H1 (cell line): ENCODE data around the gene WDR43. TPM values are rescaled to one million over a fixed set of nuclear protein-coding genes. Genes with fewer than 3 reads are reported as not detected.

Source experiments
- CTCF ChIA-PET: fragments of 300-600 bp; sonication (Branson Sonifier 250); formaldehyde crosslinking; loops from one replicate; lab custom pipeline; 2021; ENCODE audit not compliant: partially characterized antibody; lab: Charles Lee
- POLR2A ChIA-PET: fragments of 300-600 bp; sonication (Branson Sonifier 250); formaldehyde crosslinking; loops from one replicate; lab custom pipeline; 2021; ENCODE audit warnings: inconsistent platforms; ENCODE audit not compliant: partially characterized antibody; lab: Charles Lee
- DNase-seq, 2 experiments: peaks; one replicate each; pipeline versions ENCODE4 v3.0.0 to v3.0.0-alpha.2; 2010 to 2022; ENCODE audit warnings: low spot score in 2 of 2, low read depth in 1 of 2, mixed read lengths in 1 of 2
- FAIRE-seq: peaks from 2 replicates; lab custom pipeline; 2011; peaks lifted over from hg19 to GRCh38; lab: Jason Lieb, UNC
- H2AFZ ChIP-seq: 2 replicates; pipeline ENCODE4 v1.8.1; 2012; ENCODE audit warnings: low read length, inconsistent platforms
- H2AK5ac ChIP-seq: 2 replicates; pipeline ENCODE4 v1.6.1; 2013; ENCODE audit warnings: low read depth, low read length
- H2BK120ac ChIP-seq: replicated peaks from 2 replicates; pipeline ENCODE3; 2013; ENCODE audit warnings: low read depth, low read length, inconsistent platforms
- H2BK12ac ChIP-seq: 2 replicates; pipeline ENCODE4 v1.6.1; 2013; ENCODE audit warnings: low read depth, low read length
- H2BK15ac ChIP-seq: 2 replicates; pipeline ENCODE4 v1.6.1; 2013; ENCODE audit warnings: low read length
- H2BK20ac ChIP-seq: 2 replicates; pipeline ENCODE4 v1.6.1; 2013; ENCODE audit warnings: low read length
- H2BK5ac ChIP-seq: 2 replicates; pipeline ENCODE4 v1.6.1; 2013; ENCODE audit warnings: low read depth, low read length
- H3K14ac ChIP-seq: 2 replicates; pipeline ENCODE4 v1.6.1; 2013; ENCODE audit warnings: inconsistent platforms; ENCODE audit not compliant: insufficient read length
- H3K18ac ChIP-seq: 2 replicates; pipeline ENCODE4 v1.6.1; 2013; ENCODE audit warnings: low read length; ENCODE audit errors: extremely low read depth
- H3K23ac ChIP-seq: 2 replicates; pipeline ENCODE4 v1.6.1; 2013; ENCODE audit warnings: inconsistent platforms; ENCODE audit not compliant: insufficient read length
- H3K23me2 ChIP-seq: 2 replicates; pipeline ENCODE4 v1.6.1; 2013; ENCODE audit warnings: low read depth, low read length
- H3K27ac ChIP-seq: 2 replicates; pipeline ENCODE4 v1.6.1; 2011; ENCODE audit warnings: low read depth, low read length, inconsistent platforms
- H3K27me3 ChIP-seq, 4 experiments: replicated peaks in 1 of 4; 1 replicate in 1 of 4; 2 replicates in 3 of 4; pipeline versions ENCODE4 v1.6.1 to v1.8.1; 2011 to 2013; ENCODE audit warnings: low read length in 3 of 4, mild to moderate bottlenecking in 3 of 4, inconsistent platforms in 2 of 4, mixed read lengths in 2 of 4, moderate library complexity in 1 of 4; ENCODE audit not compliant: control insufficient read depth in 3 of 4, insufficient read depth in 3 of 4; ENCODE audit errors: extremely low read depth in 1 of 4
- H3K36me3 ChIP-seq, 4 experiments: 2 replicates each; pipeline versions ENCODE4 v1.6.1 to v1.8.1; 2011 to 2013; ENCODE audit warnings: mild to moderate bottlenecking in 4 of 4, low read length in 3 of 4, moderate library complexity in 2 of 4, control low read depth in 1 of 4, inconsistent platforms in 1 of 4; ENCODE audit not compliant: insufficient read depth in 4 of 4, control insufficient read depth in 2 of 4
- H3K4ac ChIP-seq: replicated peaks from 2 replicates; pipeline ENCODE3; 2013; ENCODE audit warnings: low read length, low read depth, mixed read lengths, inconsistent platforms; ENCODE audit not compliant: insufficient read length
- H3K4me1 ChIP-seq, 4 experiments: replicated peaks in 1 of 4; 1 replicate in 1 of 4; 2 replicates in 3 of 4; pipeline versions ENCODE4 v1.6.1 to v1.8.1; 2011 to 2013; ENCODE audit warnings: low read length in 3 of 4, inconsistent platforms in 2 of 4, mixed read lengths in 1 of 4; ENCODE audit not compliant: insufficient read depth in 4 of 4, control insufficient read depth in 3 of 4
- H3K4me2 ChIP-seq, 2 experiments: 2 replicates each; pipeline versions ENCODE4 v1.6.1 to v1.8.1; 2011 to 2013; ENCODE audit warnings: low read depth in 2 of 2, low read length in 2 of 2, control low read depth in 1 of 2, inconsistent platforms in 1 of 2, mild to moderate bottlenecking in 1 of 2; ENCODE audit not compliant: insufficient read depth in 1 of 2
- H3K4me3 ChIP-seq, 4 experiments: fragments of 200-600, 300-600 bp in 1 of 4; sonication (generic), shearing (Covaris generic), sonication (Bioruptor Twin) in 1 of 4; 2 replicates each; pipeline versions ENCODE4 v1.5.1 to v1.8.1; 2011 to 2016; ENCODE audit warnings: low read length in 4 of 4, low read depth in 3 of 4, control low read depth in 2 of 4, inconsistent platforms in 2 of 4, mild to moderate bottlenecking in 2 of 4, mixed read lengths in 1 of 4, moderate library complexity in 1 of 4; ENCODE audit not compliant: insufficient read depth in 2 of 4; ENCODE audit errors: extremely low read depth in 1 of 4
- H3K56ac ChIP-seq: replicated peaks from 2 replicates; pipeline ENCODE3; 2013; ENCODE audit warnings: low read depth, mild to moderate bottlenecking, mixed read lengths, low read length, inconsistent platforms; ENCODE audit not compliant: insufficient read length
- H3K79me1 ChIP-seq: 2 replicates; pipeline ENCODE4 v1.6.1; 2013; ENCODE audit warnings: low read depth, low read length, control low read depth
- H3K79me2 ChIP-seq, 2 experiments: 2 replicates each; pipeline versions ENCODE4 v1.6.1 to v1.8.1; 2012 to 2013; ENCODE audit warnings: low read length in 2 of 2, mild to moderate bottlenecking in 2 of 2, inconsistent platforms in 1 of 2; ENCODE audit not compliant: insufficient read depth in 2 of 2, control insufficient read depth in 1 of 2
- H3K9ac ChIP-seq, 4 experiments: replicated peaks in 1 of 4; 1 replicate in 1 of 4; 2 replicates in 3 of 4; pipeline versions ENCODE4 v1.6.1 to v1.8.1; 2011 to 2013; ENCODE audit warnings: low read depth in 3 of 4, low read length in 3 of 4, control low read depth in 2 of 4, mild to moderate bottlenecking in 2 of 4, moderate library complexity in 2 of 4, inconsistent platforms in 1 of 4; ENCODE audit errors: extremely low read depth in 1 of 4
- H3K9me3 ChIP-seq, 2 experiments: 2 replicates each; pipeline versions ENCODE4 v1.6.1 to v1.8.1; 2012 to 2013; ENCODE audit warnings: mild to moderate bottlenecking in 2 of 2, moderate library complexity in 2 of 2, control low read depth in 1 of 2, inconsistent platforms in 1 of 2, low read depth in 1 of 2, low read length in 1 of 2, mixed read lengths in 1 of 2; ENCODE audit not compliant: insufficient read depth in 2 of 2
- H4K20me1 ChIP-seq, 2 experiments: replicated peaks in 1 of 2; 2 replicates each; pipeline versions ENCODE3 to v1.8.1; 2011 to 2013; ENCODE audit warnings: inconsistent platforms in 2 of 2, low read length in 2 of 2, mild to moderate bottlenecking in 1 of 2; ENCODE audit not compliant: insufficient read depth in 2 of 2, control insufficient read depth in 1 of 2
- H4K5ac ChIP-seq: 2 replicates; pipeline ENCODE4 v1.6.1; 2013; ENCODE audit warnings: low read length, low read depth, mixed read lengths, inconsistent platforms; ENCODE audit not compliant: insufficient read length
- H4K8ac ChIP-seq: 2 replicates; pipeline ENCODE4 v1.8.0; 2013; ENCODE audit warnings: mild to moderate bottlenecking, moderate library complexity, low read length, inconsistent platforms; ENCODE audit not compliant: insufficient read depth; ENCODE audit errors: extremely low read depth
- H4K91ac ChIP-seq: replicated peaks from 2 replicates; pipeline ENCODE3; 2013; ENCODE audit warnings: low read length, mixed read lengths, inconsistent platforms; ENCODE audit not compliant: insufficient read length
- CBX8 ChIP-seq: fragments of 300-800, 300-1000 bp; sonication (generic); IDR thresholded peaks from 2 replicates; pipeline ENCODE4 v1.7.1; 2016; ENCODE audit warnings: low read depth, low read length, borderline replicate concordance
- CTCF ChIP-seq, 3 experiments: IDR thresholded peaks; 1 replicate in 2 of 3; 2 replicates in 1 of 3; pipeline versions ENCODE4 v1.5.1 to v1.6.1; 2011; ENCODE audit warnings: low read length in 3 of 3, mild to moderate bottlenecking in 3 of 3, inconsistent platforms in 2 of 3, low read depth in 1 of 3, moderate library complexity in 1 of 3; ENCODE audit not compliant: insufficient read depth in 1 of 3; ENCODE audit errors: control extremely low read depth in 1 of 3
- EP300 ChIP-seq, 2 experiments: IDR thresholded peaks; 1 replicate in 1 of 2; 2 replicates in 1 of 2; pipeline ENCODE4 v1.6.1; 2011 to 2012; ENCODE audit warnings: low read depth in 2 of 2, low read length in 2 of 2, mild to moderate bottlenecking in 2 of 2, borderline replicate concordance in 1 of 2, inconsistent platforms in 1 of 2, moderate library complexity in 1 of 2
- FOSL1 ChIP-seq: IDR thresholded peaks from 2 replicates; pipeline ENCODE4 v1.6.1; 2011; ENCODE audit warnings: mild to moderate bottlenecking, low read depth, low read length, moderate library complexity; ENCODE audit not compliant: insufficient read depth
- GTF2F1 ChIP-seq: IDR thresholded peaks from 2 replicates; pipeline ENCODE4 v1.6.1; 2012; ENCODE audit warnings: low read depth, low read length, improper control_type of control experiment, borderline replicate concordance
- KDM5A ChIP-seq: fragments of 200-600 bp; IDR thresholded peaks from 2 replicates; pipeline ENCODE4 v1.7.1; 2012; ENCODE audit warnings: mild to moderate bottlenecking, low read length, inconsistent platforms, mixed read lengths
- MAFK ChIP-seq: IDR thresholded peaks from 2 replicates; pipeline ENCODE4 v1.6.1; 2012; ENCODE audit warnings: low read depth, mild to moderate bottlenecking, improper control_type of control experiment, low read length
- RNF2 ChIP-seq: fragments of 200-900, 300-1000 bp; sonication (generic); IDR thresholded peaks from 2 replicates; pipeline ENCODE4 v1.7.1; 2016; ENCODE audit warnings: borderline replicate concordance, low read depth, mild to moderate bottlenecking, antibody characterized with exemption, low read length; ENCODE audit not compliant: poor library complexity, severe bottlenecking; ENCODE audit errors: missing control alignments
- SP4 ChIP-seq: IDR thresholded peaks from 2 replicates; pipeline ENCODE4 v1.6.1; 2012; ENCODE audit warnings: low read length, inconsistent platforms
- WGBS, 2 experiments: shearing (Covaris generic) in 1 of 2; methylation state at CpG; one replicate each; pipeline versions ENCODE4 v1.1.6 to v1.1.7; 2013 to 2015; ENCODE audit warnings: low lambda C conversion rate in 2 of 2, mixed read lengths in 2 of 2, inconsistent platforms in 1 of 2, low coverage in 1 of 2, missing lambda C conversion rate in 1 of 2; ENCODE audit not compliant: insufficient replicate concordance in 2 of 2, insufficient coverage in 1 of 2, insufficient read length in 1 of 2; ENCODE audit errors: extremely low coverage in 1 of 2, missing lambda C conversion rate in 1 of 2; 5-methylcytosine and 5-hydroxymethylcytosine counted together
- polyA plus RNA-seq, 7 experiments: library from polyadenylated mRNA; depleted of rRNA in 3 of 7; stranded (reverse) in 5 of 7; unstranded in 2 of 7; fragments of >200 nt in 5 of 7; fragments of 200-250 nt in 2 of 7; gene quantifications; 1 replicate in 5 of 7; 2 replicates in 1 of 7; 4 replicates in 1 of 7; pipeline versions ENCODE4 v1.2.1 to v1.2.3, GENCODE V29; 2011 to 2013; ENCODE audit warnings: missing spikeins in 2 of 7, mixed read lengths in 2 of 7
- total RNA-seq: library from RNA; stranded (reverse); fragmentation: NEBNext Ultra II Directional; extraction: Animal tissue kit (Norgen Biotek cat#: 25700); gene quantifications from 2 replicates; pipeline ENCODE4 v1.2.1, GENCODE V29; 2021

The WDR43 gene
- total and polyA plus RNA-seq, 2 of the 8 experiments (the other 6 are each of a cell fraction or from before 2014, with no cell fraction given): 57.8 to 142 TPM

DNA sequence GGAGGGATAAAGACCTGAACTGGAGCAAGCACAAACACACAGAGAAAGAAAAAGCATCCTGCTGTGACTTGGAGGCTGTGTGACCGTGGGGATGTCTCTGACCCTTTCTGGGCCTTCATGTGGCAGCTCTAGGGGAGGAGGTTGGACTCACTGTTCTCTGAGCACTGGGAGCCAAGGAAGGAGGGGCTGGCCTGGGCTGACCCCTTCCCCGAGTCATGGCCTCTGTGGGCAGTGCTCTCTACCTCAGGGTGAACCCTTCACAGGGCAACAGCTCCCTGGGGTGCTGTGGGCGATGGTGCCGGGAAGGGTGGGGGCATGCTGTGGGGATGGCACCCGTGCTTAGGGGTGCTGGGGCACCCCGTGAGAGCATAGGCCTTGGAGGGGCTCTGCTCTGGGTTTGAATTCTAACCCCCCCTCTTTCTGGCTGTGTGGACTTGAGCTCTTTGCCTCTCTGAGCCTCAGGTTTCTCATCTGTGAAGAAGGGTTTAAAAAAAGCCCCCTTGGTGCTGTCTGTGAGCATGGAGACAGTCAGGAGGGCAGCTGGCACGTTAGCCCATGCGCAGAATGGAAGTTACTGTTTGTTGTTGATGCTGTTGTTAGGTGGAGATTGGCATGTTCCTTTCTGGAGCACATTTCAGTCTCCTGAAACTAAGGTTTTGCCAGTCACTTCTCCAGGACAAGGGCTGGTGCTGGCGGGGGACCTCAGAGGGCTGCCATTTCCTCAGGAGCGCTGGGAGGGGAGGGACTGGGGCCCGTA is 87.3 kb downstream of the WDR43 start:
- no peak overlapping the region for H2BK20ac ChIP-seq
- WGBS, 2 experiments: 91% methylated on average over 11 of the region's 11 CpGs; no CpG with 5 or more reads in 1 of the 2 experiments
- H3K4me2 ChIP-seq: no peak overlapping the region
- no peak overlapping the region for H2BK15ac ChIP-seq
- no peak overlapping the region for H3K23ac ChIP-seq
- H2BK5ac ChIP-seq: no peak overlapping the region
- H2AFZ ChIP-seq: no peak overlapping the region
- H3K4me3 ChIP-seq: no peak overlapping the region
- H3K27me3 ChIP-seq: no peaks in the 10 kb centered on the region
- H4K8ac ChIP-seq: no peak overlapping the region
- no peaks in the 10 kb centered on the region for H4K20me1 ChIP-seq
- no peaks in the 10 kb centered on the region for H3K79me1 ChIP-seq
- H3K27ac ChIP-seq: no peak overlapping the region
- no peak overlapping the region for H2AK5ac ChIP-seq
- no peak overlapping the region for H3K56ac ChIP-seq
- peaks cover 0 to 2% (median 0%) of the 10 kb centered on the region in 4 experiments; a peak in 2 of 7 replicates for H3K4me1 ChIP-seq
- H3K9me3 ChIP-seq: no peaks in the 10 kb centered on the region
- no peak overlapping the region for H2BK12ac ChIP-seq
- no peak overlapping the region for H3K4ac ChIP-seq
- no peak overlapping the region for H3K9ac ChIP-seq
- H3K14ac ChIP-seq: no peak overlapping the region
- H3K18ac ChIP-seq: no peak overlapping the region
- H3K36me3 ChIP-seq: no peaks in the 10 kb centered on the region
- no peaks in the 10 kb centered on the region for H3K79me2 ChIP-seq
- POLR2A ChIA-PET: no interaction called here
- CTCF ChIA-PET: interaction anchor here (1.1 kb wide), 1 partner anchor 20 kb away, joined by 4 read pairs; no protein-coding TSS in a partner anchor
- H3K23me2 ChIP-seq: no peaks in the 10 kb centered on the region
- DNase-seq: no peak
- H4K5ac ChIP-seq: no peak overlapping the region
- no peak overlapping the region for H2BK120ac ChIP-seq
- H4K91ac ChIP-seq: no peak overlapping the region
- no peak for FAIRE-seq
- TF ChIP-seq GTF2F1 (no peak), FOSL1 (no peak), CTCF (IDR thresholded peaks at IDR 0.05; ENCODE audit: control extremely low read depth in 1 of 3, insufficient read depth in 1 of 3, low read depth in 1 of 3, low read length in 3 of 3) (no peak), SP4 (no peak), MAFK (no peak), CBX8 (no peak), EP300 (IDR thresholded peaks at IDR 0.05; ENCODE audit: borderline replicate concordance in 1 of 2, low read depth in 2 of 2, low read length in 2 of 2) (no peak), KDM5A (no peak), RNF2 (no peak)
